Amniotic epithelial cell (primary cell): ENCODE results near the gene PTRH2.
A peak's percentile ranks its signal among the peaks of the same experiment; 100 is the strongest.

ENCODE experiments used
- DNase-seq: peaks from one replicate; pipeline ENCODE4 v3.0.0-alpha.2; 2010; ENCODE audit warnings: low read depth

The PTRH2 gene

GRCh38 chr17:59669411-59669810 lies 37.8 kb downstream of the PTRH2 start:
- DNase-seq, result no peak

GRCh38 chr17:59668816-59669215 lies 38.4 kb downstream of the PTRH2 start:
- peak; percentile 91 for DNase-seq

GRCh38 chr17:59666235-59666634 lies 41.0 kb downstream of the PTRH2 start:
- DNase-seq, result peak; percentile 77

- peak; percentile 93 for DNase-seq
Observed at GRCh38 chr17:59656624-59657023, 50.6 kb downstream of the PTRH2 start.

- DNase-seq, result peak; percentile 84
Observed at GRCh38 chr17:59652119-59652518, 55.1 kb downstream of the PTRH2 start.

- peak; percentile 47 for DNase-seq
Observed at GRCh38 chr17:59651346-59651745, 55.9 kb downstream of the PTRH2 start.

- DNase-seq, result no peak
Observed at GRCh38 chr17:59650642-59651041, 56.6 kb downstream of the PTRH2 start.

- DNase-seq, result no peak
Observed at GRCh38 chr17:59649886-59650285, 57.3 kb downstream of the PTRH2 start.
